Neural progenitor cell (in vitro differentiated cells): ENCODE measurements around the gene OBP2A.

Experiments
- CTCF ChIP-seq: fragments of 200-600 bp; sonication (generic); IDR thresholded peaks from 2 replicates; pipeline ENCODE4 v1.5.1; 2017; ENCODE audit warnings: antibody characterized with exemption, mild to moderate bottlenecking
- EZH2 ChIP-seq: fragments of 200-600 bp; sonication (generic); IDR thresholded peaks from 2 replicates; pipeline ENCODE4 v1.6.1; 2017; ENCODE audit warnings: antibody characterized with exemption, mild to moderate bottlenecking, moderate library complexity

- TF ChIP-seq CTCF (no peak), EZH2 (no peak)
These were observed 37.7 kb downstream of the OBP2A start for GRCh38 chr9:135583688-135584011.
